Activated gamma-delta T cell (primary cell): ENCODE measurements around the gene PLEKHH3.
"Not testable (repeated sequence)": the region's sequence is repeated elsewhere in the genome, so short reads cannot be mapped to it uniquely, and the experiment has no call there.

ENCODE experiments used
- DNase-seq: peaks from one replicate; lab custom pipeline; 2025; lab: John Stamatoyannopoulos, UW

Gene PLEKHH3

DNA sequence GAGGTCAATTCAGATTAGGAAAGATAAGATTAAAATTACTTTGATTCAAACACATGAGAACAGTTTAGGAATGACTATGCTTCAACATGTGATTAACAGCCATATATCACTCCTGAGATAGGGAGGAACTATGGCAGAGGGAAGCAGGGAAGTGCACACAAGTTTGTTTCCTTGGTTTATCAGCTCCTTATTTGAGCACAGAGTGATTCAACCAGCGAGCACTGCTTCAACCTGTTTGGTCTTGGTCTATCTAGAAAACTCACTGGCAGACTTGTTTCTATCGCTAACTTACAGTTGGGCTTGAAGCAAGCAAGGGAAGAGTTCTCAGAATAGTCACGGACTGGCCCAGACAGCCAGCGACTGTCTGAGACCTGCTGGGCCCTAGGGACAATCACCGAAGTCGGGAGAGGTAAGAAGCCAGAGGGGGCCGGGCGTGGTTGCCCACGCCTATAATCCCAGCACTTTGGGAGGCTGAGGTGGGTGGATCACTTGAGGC is 43.8 kb downstream of the PLEKHH3 start:
- DNase-seq: no peak

DNA sequence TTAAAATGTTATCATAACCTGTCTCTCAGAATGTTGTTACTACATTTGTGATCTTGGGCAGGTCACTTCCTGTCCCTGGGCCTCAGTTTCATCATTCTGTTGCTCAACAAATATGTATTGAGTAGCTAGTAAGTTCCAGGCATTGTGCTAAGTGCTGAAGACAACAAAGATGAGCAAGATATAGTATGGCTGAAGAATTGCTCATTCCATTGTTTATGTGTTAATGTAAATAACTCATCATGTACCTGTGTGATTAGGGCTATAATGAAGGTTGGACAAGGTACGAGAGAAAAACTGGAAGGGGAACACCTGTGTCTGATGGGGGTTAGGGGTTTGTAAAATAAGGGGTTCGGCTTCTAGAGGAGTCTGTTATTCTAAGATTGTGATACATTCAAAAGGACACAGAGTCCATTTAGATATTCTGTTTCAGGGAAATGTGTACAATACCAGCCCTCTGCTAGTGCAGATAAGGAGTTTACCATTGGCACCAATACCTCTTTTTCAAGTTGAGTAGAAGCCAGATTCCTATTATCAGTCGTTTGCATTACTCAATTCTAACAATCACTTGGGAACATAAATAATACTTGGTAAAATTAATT is 47.3 kb downstream of the PLEKHH3 start:
- no peak for DNase-seq

- DNase-seq: not testable (repeated sequence)
These were observed 49.6 kb downstream of the PLEKHH3 start for GRCh38 chr17:42627032-42627764.

- no peak for DNase-seq
These were observed 52.8 kb downstream of the PLEKHH3 start for GRCh38 chr17:42623732-42624596.

- DNase-seq: no peak
These were observed 53.5 kb downstream of the PLEKHH3 start for GRCh38 chr17:42623271-42623670.

DNA sequence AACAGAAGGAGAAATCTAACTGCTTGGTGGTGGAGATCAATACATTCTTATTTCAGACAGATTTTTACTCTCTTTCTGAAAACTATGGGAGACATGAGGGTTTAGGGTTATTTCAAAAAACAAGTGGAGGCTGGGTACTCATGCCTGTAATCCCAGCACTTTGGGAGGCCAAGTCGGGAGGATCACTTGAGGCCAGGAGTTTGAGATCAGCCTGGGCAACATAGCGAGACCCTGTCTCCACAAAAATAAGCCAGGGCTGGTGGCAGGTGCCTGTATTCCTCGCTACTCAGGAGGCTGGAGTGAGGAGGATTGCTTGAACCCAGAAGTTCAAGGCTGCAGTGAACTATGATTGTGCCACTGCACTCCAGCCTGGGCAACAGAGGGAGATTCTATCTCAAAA is 54.8 kb downstream of the PLEKHH3 start:
- not testable (repeated sequence) for DNase-seq

DNA sequence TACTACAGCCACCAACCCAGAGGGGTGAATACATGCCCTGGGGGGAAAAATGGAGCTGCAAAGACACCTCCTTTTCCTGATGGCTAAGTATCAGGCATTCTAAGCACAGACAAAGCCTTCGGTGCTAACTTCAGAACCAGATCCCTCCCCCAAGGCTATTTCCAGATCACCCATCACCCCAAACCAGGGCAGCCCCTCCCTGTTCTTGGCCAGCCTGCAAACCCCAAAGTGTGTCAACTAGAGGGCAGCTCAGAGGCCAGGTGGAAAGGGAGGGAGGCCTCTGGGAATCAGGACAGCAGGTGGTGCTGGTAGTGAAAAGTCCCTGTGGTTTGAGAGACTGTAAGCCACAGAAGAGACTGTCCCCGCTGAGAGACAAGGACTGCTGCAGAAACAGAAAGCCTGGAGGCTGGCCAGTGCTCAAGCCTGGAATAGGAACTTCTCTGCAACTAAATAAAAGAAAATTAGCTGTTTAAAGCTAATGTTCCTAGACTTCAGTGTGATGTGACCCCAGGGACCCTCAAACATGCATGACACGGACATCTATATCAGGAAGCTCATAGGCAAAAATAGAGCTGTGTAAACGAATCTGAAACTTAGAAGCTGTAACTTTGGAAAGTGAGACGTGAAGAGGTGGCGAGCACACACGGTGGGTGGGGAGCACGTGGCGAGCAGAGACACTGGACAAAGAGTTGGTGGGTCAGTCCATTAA is 58.2 kb downstream of the PLEKHH3 start:
- DNase-seq: no peak

DNA sequence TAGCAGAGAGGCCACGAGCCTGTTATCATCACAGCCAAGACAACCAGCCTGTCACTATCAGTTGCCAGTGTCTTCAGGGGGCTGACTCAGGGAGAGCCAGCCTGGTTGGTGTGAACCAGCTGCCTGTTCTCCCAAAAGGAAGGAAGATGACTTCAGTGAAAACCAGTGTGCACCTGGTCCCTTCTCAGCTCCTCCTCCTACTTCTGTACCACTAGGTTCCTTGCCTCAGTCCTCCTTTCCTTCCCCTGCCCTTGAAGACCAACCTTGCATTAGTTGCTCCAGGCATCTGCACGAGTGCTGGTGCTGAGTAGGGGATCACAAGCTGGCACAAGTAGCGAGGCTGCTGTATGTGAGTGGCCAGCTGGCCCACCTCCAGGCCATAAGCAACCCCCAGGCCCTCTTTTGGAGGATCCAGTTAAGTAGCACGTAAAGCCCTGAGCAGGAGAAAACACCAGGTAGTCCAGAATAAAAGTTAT is 58.8 kb downstream of the PLEKHH3 start:
- DNase-seq: no peak
